HepG2 (cell line): ENCODE measurements around the gene APOC3. TPM values are rescaled to one million over a fixed set of nuclear protein-coding genes. Genes with fewer than 3 reads are reported as not detected.

Experiments used
- AKAP8 ChIP-seq: sonication (generic); formaldehyde crosslinking; IDR thresholded peaks from 2 replicates; pipeline ENCODE4 v1.5.1; 2020; ENCODE audit warnings: mild to moderate bottlenecking, missing genetic modification reagents
- BHLHE40 ChIP-seq: IDR thresholded peaks from 2 replicates; pipeline ENCODE4 v1.6.1; 2011; ENCODE audit warnings: low read length, improper control_type of control experiment
- CREB1 ChIP-seq, 2 experiments: fragments of 450-650 bp in 1 of 2; IDR thresholded peaks; 2 replicates each; pipeline ENCODE4 v1.6.1; 2016 to 2017; ENCODE audit warnings: control low read depth in 1 of 2, mild to moderate bottlenecking in 1 of 2, missing compliant biosample characterization in 1 of 2, missing genetic modification characterization in 1 of 2
- DNMT3B ChIP-seq: conservative IDR thresholded peaks from 2 replicates; pipeline ENCODE4 v1.6.1; 2016; ENCODE audit warnings: missing biosample characterization, control low read depth
- JARID2 ChIP-seq: sonication (generic); formaldehyde crosslinking; IDR thresholded peaks from 2 replicates; pipeline ENCODE4 v1.8.1; 2023; ENCODE audit warnings: missing genetic modification reagents, inconsistent platforms; ENCODE audit not compliant: insufficient replicate concordance
- KDM5B ChIP-seq: sonication (generic); formaldehyde crosslinking; IDR thresholded peaks from 2 replicates; pipeline ENCODE4 v1.4.0; 2020; ENCODE audit warnings: missing genetic modification reagents, mild to moderate bottlenecking, borderline replicate concordance
- MAF1 ChIP-seq: sonication (generic); formaldehyde crosslinking; IDR thresholded peaks from 2 replicates; pipeline ENCODE4 v1.5.0; 2020; ENCODE audit warnings: missing genetic modification reagents, borderline replicate concordance
- MBD4 ChIP-seq: IDR thresholded peaks from 2 replicates; pipeline ENCODE4 v1.6.1; 2012; ENCODE audit warnings: low read length, inconsistent platforms, borderline replicate concordance
- MEIS2 ChIP-seq: sonication (generic); formaldehyde crosslinking; IDR thresholded peaks from 2 replicates; pipeline ENCODE4 v1.9.0; 2021; ENCODE audit warnings: mild to moderate bottlenecking, missing genetic modification reagents
- NR2F2 ChIP-seq: IDR thresholded peaks from 2 replicates; pipeline ENCODE4 v1.6.1; 2012; ENCODE audit warnings: low read depth, inconsistent platforms, borderline replicate concordance
- PHF20 ChIP-seq: sonication (generic); formaldehyde crosslinking; IDR thresholded peaks from 2 replicates; pipeline ENCODE4 v1.5.0; 2020; ENCODE audit warnings: mild to moderate bottlenecking, missing genetic modification reagents
- TCF7L2 ChIP-seq: IDR thresholded peaks from 2 replicates; pipeline ENCODE4 v1.6.1; 2011; ENCODE audit warnings: mild to moderate bottlenecking, low read depth, low read length, moderate library complexity
- TRIM24 ChIP-seq: sonication (generic); formaldehyde crosslinking; IDR thresholded peaks from 2 replicates; pipeline ENCODE4 v1.8.0; 2022; ENCODE audit warnings: mild to moderate bottlenecking, missing genetic modification reagents
- ZBTB20 ChIP-seq: sonication (generic); formaldehyde crosslinking; IDR thresholded peaks from 2 replicates; pipeline ENCODE4 v1.8.1; 2023; ENCODE audit warnings: missing genetic modification reagents, low read depth, mild to moderate bottlenecking, borderline replicate concordance
- ZBTB42 ChIP-seq: sonication (generic); formaldehyde crosslinking; IDR thresholded peaks from 2 replicates; pipeline ENCODE4 v1.5.0; 2020; ENCODE audit warnings: mild to moderate bottlenecking, missing genetic modification reagents
- ZNF253 ChIP-seq: sonication (generic); formaldehyde crosslinking; IDR thresholded peaks from 2 replicates; pipeline ENCODE4 v1.8.0; 2022; ENCODE audit warnings: mild to moderate bottlenecking, missing genetic modification reagents, borderline replicate concordance
- ZNF354B ChIP-seq: sonication (generic); formaldehyde crosslinking; IDR thresholded peaks from 2 replicates; pipeline ENCODE4 v1.8.0; 2022; ENCODE audit warnings: mild to moderate bottlenecking, missing genetic modification reagents
- ZNF569 ChIP-seq: sonication (generic); formaldehyde crosslinking; IDR thresholded peaks from 2 replicates; pipeline ENCODE4 v1.5.0; 2020; ENCODE audit warnings: mild to moderate bottlenecking, missing genetic modification reagents, moderate library complexity, borderline replicate concordance
- ZNF577 ChIP-seq: sonication (generic); formaldehyde crosslinking; IDR thresholded peaks from 2 replicates; pipeline ENCODE4 v1.4.0; 2020; ENCODE audit warnings: mild to moderate bottlenecking, low read depth, missing genetic modification reagents, borderline replicate concordance
- ZNF75D ChIP-seq: sonication (generic); formaldehyde crosslinking; IDR thresholded peaks from 2 replicates; pipeline ENCODE4 v1.8.1; 2023; ENCODE audit warnings: missing genetic modification reagents, mild to moderate bottlenecking, borderline replicate concordance
- polyA plus RNA-seq, 8 experiments: library from polyadenylated mRNA; depleted of rRNA in 3 of 8; stranded (reverse) in 7 of 8; unstranded in 1 of 8; fragments of >200 nt; fragmentation: Illumina TruSeq in 4 of 8; extraction: Trizol in 4 of 8; gene quantifications; 2 replicates each; pipeline versions ENCODE4 v1.2.1 to v1.2.3, GENCODE V29; 2011 to 2016; ENCODE audit warnings: low read depth in 4 of 8, missing spikeins in 1 of 8, mixed read lengths in 1 of 8; ENCODE audit not compliant: insufficient read depth in 1 of 8
- total RNA-seq, 5 experiments: library from RNA; depleted of rRNA; stranded (reverse); fragments of >200 nt; fragmentation: Illumina TruSeq; extraction: Trizol; gene quantifications; 2 replicates each; pipeline ENCODE4 v1.2.3, GENCODE V29; 2016; ENCODE audit warnings: low read depth in 1 of 5
- TF ChIP-seq, protein P1 (sequence below): IDR thresholded peaks from 2 replicates; pipeline ENCODE4 v1.6.1; 2016; ENCODE audit warnings: control low read depth
- TF ChIP-seq, protein P2 (sequence below): sonication (generic); formaldehyde crosslinking; IDR thresholded peaks from 2 replicates; pipeline ENCODE4 v1.5.0; 2020; ENCODE audit warnings: missing genetic modification reagents
- TF ChIP-seq, protein P3 (sequence below): sonication (generic); formaldehyde crosslinking; IDR thresholded peaks from 2 replicates; pipeline ENCODE4 v1.4.0; 2020; ENCODE audit warnings: missing genetic modification reagents
- TF ChIP-seq, protein P4 (sequence below): sonication (generic); formaldehyde crosslinking; IDR thresholded peaks from 2 replicates; pipeline ENCODE4 v1.8.1; 2023; ENCODE audit warnings: mild to moderate bottlenecking, missing genetic modification reagents, borderline replicate concordance

The APOC3 gene
- total and polyA plus RNA-seq, 2 of the 13 experiments (the other 11 are each of a cell fraction or from before 2014, with no cell fraction given), result 314 to 687 TPM

DNA sequence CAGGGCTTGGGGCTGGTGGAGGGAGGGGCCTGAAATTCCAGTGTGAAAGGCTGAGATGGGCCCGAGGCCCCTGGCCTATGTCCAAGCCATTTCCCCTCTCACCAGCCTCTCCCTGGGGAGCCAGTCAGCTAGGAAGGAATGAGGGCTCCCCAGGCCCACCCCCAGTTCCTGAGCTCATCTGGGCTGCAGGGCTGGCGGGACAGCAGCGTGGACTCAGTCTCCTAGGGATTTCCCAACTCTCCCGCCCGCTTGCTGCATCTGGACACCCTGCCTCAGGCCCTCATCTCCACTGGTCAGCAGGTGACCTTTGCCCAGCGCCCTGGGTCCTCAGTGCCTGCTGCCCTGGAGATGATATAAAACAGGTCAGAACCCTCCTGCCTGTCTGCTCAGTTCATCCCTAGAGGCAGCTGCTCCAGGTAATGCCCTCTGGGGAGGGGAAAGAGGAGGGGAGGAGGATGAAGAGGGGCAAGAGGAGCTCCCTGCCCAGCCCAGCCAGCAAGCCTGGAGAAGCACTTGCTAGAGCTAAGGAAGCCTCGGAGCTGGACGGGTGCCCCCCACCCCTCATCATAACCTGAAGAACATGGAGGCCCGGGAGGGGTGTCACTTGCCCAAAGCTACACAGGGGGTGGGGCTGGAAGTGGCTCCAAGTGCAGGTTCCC lies at the start of gene APOC3 (continued):
- TF ChIP-seq, protein P1, sequence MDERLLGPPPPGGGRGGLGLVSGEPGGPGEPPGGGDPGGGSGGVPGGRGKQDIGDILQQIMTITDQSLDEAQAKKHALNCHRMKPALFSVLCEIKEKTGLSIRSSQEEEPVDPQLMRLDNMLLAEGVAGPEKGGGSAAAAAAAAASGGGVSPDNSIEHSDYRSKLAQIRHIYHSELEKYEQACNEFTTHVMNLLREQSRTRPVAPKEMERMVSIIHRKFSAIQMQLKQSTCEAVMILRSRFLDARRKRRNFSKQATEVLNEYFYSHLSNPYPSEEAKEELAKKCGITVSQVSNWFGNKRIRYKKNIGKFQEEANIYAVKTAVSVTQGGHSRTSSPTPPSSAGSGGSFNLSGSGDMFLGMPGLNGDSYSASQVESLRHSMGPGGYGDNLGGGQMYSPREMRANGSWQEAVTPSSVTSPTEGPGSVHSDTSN (CRISPR knock-in tag), result no peak
- TF ChIP-seq JARID2 (CRISPR knock-in tag) (no peak), AKAP8 (CRISPR knock-in tag) (no peak), CREB1 (IDR thresholded peaks at IDR 0.05) (no peak), CREB1 (CRISPR knock-in tag; IDR thresholded peaks at IDR 0.05) (no peak), ZNF569 (no peak), ZNF253 (CRISPR knock-in tag) (no peak), MBD4 (no peak), ZNF577 (CRISPR knock-in tag) (no peak), DNMT3B (no peak), ZNF354B (CRISPR knock-in tag) (0 out of 2 replicates have a peak, but pooled peaks have one; percentile 51), MEIS2 (CRISPR knock-in tag) (peak; percentile 56; the same call in 1 of the 2 replicates), NR2F2 (no peak), ZBTB20 (CRISPR knock-in tag) (peak; percentile 73; the same call in 1 of the 2 replicates), TCF7L2 (no peak), ZNF75D (no peak), BHLHE40 (no peak), KDM5B (CRISPR knock-in tag) (peak; percentile 50; the same call in 1 of the 2 replicates), PHF20 (CRISPR knock-in tag) (no peak), MAF1 (CRISPR knock-in tag) (no peak; the same call in 1 of the 2 replicates), ZBTB42 (CRISPR knock-in tag) (peak; percentile 94; the same call in 1 of the 2 replicates), TRIM24 (CRISPR knock-in tag) (0 out of 2 replicates have a peak, but pooled peaks have one; percentile 10)
- TF ChIP-seq, protein P2, sequence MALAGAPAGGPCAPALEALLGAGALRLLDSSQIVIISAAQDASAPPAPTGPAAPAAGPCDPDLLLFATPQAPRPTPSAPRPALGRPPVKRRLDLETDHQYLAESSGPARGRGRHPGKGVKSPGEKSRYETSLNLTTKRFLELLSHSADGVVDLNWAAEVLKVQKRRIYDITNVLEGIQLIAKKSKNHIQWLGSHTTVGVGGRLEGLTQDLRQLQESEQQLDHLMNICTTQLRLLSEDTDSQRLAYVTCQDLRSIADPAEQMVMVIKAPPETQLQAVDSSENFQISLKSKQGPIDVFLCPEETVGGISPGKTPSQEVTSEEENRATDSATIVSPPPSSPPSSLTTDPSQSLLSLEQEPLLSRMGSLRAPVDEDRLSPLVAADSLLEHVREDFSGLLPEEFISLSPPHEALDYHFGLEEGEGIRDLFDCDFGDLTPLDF, result 0 out of 2 replicates have a peak, but pooled peaks have one; percentile 42
- TF ChIP-seq, protein P3, sequence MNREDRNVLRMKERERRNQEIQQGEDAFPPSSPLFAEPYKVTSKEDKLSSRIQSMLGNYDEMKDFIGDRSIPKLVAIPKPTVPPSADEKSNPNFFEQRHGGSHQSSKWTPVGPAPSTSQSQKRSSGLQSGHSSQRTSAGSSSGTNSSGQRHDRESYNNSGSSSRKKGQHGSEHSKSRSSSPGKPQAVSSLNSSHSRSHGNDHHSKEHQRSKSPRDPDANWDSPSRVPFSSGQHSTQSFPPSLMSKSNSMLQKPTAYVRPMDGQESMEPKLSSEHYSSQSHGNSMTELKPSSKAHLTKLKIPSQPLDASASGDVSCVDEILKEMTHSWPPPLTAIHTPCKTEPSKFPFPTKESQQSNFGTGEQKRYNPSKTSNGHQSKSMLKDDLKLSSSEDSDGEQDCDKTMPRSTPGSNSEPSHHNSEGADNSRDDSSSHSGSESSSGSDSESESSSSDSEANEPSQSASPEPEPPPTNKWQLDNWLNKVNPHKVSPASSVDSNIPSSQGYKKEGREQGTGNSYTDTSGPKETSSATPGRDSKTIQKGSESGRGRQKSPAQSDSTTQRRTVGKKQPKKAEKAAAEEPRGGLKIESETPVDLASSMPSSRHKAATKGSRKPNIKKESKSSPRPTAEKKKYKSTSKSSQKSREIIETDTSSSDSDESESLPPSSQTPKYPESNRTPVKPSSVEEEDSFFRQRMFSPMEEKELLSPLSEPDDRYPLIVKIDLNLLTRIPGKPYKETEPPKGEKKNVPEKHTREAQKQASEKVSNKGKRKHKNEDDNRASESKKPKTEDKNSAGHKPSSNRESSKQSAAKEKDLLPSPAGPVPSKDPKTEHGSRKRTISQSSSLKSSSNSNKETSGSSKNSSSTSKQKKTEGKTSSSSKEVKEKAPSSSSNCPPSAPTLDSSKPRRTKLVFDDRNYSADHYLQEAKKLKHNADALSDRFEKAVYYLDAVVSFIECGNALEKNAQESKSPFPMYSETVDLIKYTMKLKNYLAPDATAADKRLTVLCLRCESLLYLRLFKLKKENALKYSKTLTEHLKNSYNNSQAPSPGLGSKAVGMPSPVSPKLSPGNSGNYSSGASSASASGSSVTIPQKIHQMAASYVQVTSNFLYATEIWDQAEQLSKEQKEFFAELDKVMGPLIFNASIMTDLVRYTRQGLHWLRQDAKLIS (CRISPR knock-in tag), result no peak; the same call in 1 of the 2 replicates
- TF ChIP-seq, protein P4, sequence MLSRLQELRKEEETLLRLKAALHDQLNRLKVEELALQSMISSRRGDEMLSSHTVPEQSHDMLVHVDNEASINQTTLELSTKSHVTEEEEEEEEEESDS (CRISPR knock-in tag), result no peak
